ENCODE measurements around the gene CTRB1. TPM values are rescaled to one million over a fixed set of nuclear protein-coding genes. Genes with fewer than 3 reads are reported as not detected.
A peak's percentile ranks its signal among the peaks of the same experiment; 100 is the strongest.

Gene CTRB1
- total and polyA plus RNA-seq, 2 of the 13 experiments (the other 11 are each of a cell fraction or from before 2014, with no cell fraction given): not detected

GRCh38 chr16:75246504-75247205, 27.9 kb downstream of the CTRB1 start (continued):
- TF ChIP-seq HOXA3 (CRISPR knock-in tag; IDR thresholded peaks at IDR 0.05) (peak; percentile 66), PAWR (CRISPR knock-in tag; IDR thresholded peaks at IDR 0.05; ENCODE audit: borderline replicate concordance) (no peak), SP1 (IDR thresholded peaks at IDR 0.05) (no peak), SP1 (CRISPR knock-in tag; IDR thresholded peaks at IDR 0.05) (no peak), ZNF839 (CRISPR knock-in tag; IDR thresholded peaks at IDR 0.05; ENCODE audit: borderline replicate concordance) (0 out of 2 replicates have a peak, but pooled peaks have one; percentile 20), PRPF4 (IDR thresholded peaks at IDR 0.05; ENCODE audit: low read depth, low read length, poor library complexity, severe bottlenecking) (peak; percentile 5), EZH2 (conservative IDR thresholded peaks at IDR 0.05; ENCODE audit: low read depth, low read length) (no peak), TEAD3 (CRISPR knock-in tag; optimal IDR thresholded peaks at IDR 0.05; ENCODE audit: borderline replicate concordance) (no peak), RFX1 (IDR thresholded peaks at IDR 0.05) (no peak), SMAD9 (CRISPR knock-in tag; IDR thresholded peaks at IDR 0.05) (no peak), NONO (IDR thresholded peaks at IDR 0.05) (no peak), NONO (CRISPR knock-in tag; conservative IDR thresholded peaks at IDR 0.05) (0 out of 2 replicates have a peak, but pooled peaks have one; percentile 33), RBFOX2 (IDR thresholded peaks at IDR 0.05; ENCODE audit: low read depth, low read length) (peak; percentile 60), SMARCE1 (IDR thresholded peaks at IDR 0.05; ENCODE audit: borderline replicate concordance) (no peak), MTA1 (CRISPR knock-in tag; IDR thresholded peaks at IDR 0.05; ENCODE audit: borderline replicate concordance) (0 out of 2 replicates have a peak, but pooled peaks have one; percentile 55), GPN1 (CRISPR knock-in tag; IDR thresholded peaks at IDR 0.05; ENCODE audit: borderline replicate concordance) (no peak), HCFC1 (IDR thresholded peaks at IDR 0.05; ENCODE audit: low read depth, low read length) (no peak), ZFX (CRISPR knock-in tag; IDR thresholded peaks at IDR 0.05; ENCODE audit: low read depth) (0 out of 2 replicates have a peak, but pooled peaks have one; percentile 18), STAT6 (CRISPR knock-in tag; IDR thresholded peaks at IDR 0.05; ENCODE audit: borderline replicate concordance) (no peak), PRMT3 (CRISPR knock-in tag; IDR thresholded peaks at IDR 0.05; ENCODE audit: borderline replicate concordance, low read depth) (no peak)
- TF ChIP-seq, protein P1, sequence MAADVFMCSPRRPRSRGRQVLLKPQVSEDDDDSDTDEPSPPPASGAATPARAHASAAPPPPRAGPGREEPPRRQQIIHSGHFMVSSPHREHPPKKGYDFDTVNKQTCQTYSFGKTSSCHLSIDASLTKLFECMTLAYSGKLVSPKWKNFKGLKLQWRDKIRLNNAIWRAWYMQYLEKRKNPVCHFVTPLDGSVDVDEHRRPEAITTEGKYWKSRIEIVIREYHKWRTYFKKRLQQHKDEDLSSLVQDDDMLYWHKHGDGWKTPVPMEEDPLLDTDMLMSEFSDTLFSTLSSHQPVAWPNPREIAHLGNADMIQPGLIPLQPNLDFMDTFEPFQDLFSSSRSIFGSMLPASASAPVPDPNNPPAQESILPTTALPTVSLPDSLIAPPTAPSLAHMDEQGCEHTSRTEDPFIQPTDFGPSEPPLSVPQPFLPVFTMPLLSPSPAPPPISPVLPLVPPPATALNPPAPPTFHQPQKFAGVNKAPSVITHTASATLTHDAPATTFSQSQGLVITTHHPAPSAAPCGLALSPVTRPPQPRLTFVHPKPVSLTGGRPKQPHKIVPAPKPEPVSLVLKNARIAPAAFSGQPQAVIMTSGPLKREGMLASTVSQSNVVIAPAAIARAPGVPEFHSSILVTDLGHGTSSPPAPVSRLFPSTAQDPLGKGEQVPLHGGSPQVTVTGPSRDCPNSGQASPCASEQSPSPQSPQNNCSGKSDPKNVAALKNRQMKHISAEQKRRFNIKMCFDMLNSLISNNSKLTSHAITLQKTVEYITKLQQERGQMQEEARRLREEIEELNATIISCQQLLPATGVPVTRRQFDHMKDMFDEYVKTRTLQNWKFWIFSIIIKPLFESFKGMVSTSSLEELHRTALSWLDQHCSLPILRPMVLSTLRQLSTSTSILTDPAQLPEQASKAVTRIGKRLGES (CRISPR knock-in tag; IDR thresholded peaks at IDR 0.05; ENCODE audit: borderline replicate concordance): no peak
- TF ChIP-seq, protein P2, sequence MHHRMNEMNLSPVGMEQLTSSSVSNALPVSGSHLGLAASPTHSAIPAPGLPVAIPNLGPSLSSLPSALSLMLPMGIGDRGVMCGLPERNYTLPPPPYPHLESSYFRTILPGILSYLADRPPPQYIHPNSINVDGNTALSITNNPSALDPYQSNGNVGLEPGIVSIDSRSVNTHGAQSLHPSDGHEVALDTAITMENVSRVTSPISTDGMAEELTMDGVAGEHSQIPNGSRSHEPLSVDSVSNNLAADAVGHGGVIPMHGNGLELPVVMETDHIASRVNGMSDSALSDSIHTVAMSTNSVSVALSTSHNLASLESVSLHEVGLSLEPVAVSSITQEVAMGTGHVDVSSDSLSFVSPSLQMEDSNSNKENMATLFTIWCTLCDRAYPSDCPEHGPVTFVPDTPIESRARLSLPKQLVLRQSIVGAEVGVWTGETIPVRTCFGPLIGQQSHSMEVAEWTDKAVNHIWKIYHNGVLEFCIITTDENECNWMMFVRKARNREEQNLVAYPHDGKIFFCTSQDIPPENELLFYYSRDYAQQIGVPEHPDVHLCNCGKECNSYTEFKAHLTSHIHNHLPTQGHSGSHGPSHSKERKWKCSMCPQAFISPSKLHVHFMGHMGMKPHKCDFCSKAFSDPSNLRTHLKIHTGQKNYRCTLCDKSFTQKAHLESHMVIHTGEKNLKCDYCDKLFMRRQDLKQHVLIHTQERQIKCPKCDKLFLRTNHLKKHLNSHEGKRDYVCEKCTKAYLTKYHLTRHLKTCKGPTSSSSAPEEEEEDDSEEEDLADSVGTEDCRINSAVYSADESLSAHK (CRISPR knock-in tag; IDR thresholded peaks at IDR 0.05; ENCODE audit: borderline replicate concordance): no peak
